ENCODE results near the gene CD2AP. TPM values are rescaled to one million over a fixed set of nuclear protein-coding genes. Genes with fewer than 3 reads are reported as not detected.
"Not testable (repeated sequence)": the region's sequence is repeated elsewhere in the genome, so short reads cannot be mapped to it uniquely, and the experiment has no call there.

The CD2AP gene
- total RNA-seq, 2 donors from 2014 or later: 28.5 to 31.0 TPM

DNA sequence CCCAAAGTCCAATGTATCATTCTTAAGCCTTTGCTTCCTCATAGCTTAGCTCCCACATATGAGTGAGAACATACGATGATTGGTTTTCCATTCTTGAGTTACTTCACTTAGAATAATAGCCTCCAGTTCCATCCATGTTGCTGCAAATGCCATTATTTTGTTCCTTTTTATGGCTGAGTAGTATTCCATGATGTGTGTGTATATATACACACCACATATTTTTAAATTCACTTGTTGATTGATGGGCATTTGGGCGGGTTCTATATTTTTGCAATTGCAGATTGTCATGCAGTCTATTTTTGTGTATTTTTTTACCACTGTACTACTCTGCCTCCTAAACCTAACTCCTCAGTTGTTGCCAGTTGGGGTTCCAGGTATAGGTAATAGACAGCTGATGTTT lies 74.7 kb downstream of the CD2AP start:
- Histone ChIP-seq H3K4me3 (no peak overlapping the region), H3K27ac (no peak overlapping the region), H3K9me3 (no peaks in the 10 kb centered on the region), H3K27me3 (no peaks in the 10 kb centered on the region), H3K4me1 (no peaks in the 10 kb centered on the region), H3K36me3 (replicated peaks in 1 of 2; ENCODE audit: insufficient read depth in 1 of 2, low read depth in 2 of 2) (no peaks in the 10 kb centered on the region)
- intact Hi-C loops (cut with DNase I): no loop called here
- ATAC-seq (no peak), DNase-seq (no peak)
- 96 to 97% methylated on average over 2 of the region's 2 CpGs for WGBS, 2 donors
- TF ChIP-seq, protein P1, sequence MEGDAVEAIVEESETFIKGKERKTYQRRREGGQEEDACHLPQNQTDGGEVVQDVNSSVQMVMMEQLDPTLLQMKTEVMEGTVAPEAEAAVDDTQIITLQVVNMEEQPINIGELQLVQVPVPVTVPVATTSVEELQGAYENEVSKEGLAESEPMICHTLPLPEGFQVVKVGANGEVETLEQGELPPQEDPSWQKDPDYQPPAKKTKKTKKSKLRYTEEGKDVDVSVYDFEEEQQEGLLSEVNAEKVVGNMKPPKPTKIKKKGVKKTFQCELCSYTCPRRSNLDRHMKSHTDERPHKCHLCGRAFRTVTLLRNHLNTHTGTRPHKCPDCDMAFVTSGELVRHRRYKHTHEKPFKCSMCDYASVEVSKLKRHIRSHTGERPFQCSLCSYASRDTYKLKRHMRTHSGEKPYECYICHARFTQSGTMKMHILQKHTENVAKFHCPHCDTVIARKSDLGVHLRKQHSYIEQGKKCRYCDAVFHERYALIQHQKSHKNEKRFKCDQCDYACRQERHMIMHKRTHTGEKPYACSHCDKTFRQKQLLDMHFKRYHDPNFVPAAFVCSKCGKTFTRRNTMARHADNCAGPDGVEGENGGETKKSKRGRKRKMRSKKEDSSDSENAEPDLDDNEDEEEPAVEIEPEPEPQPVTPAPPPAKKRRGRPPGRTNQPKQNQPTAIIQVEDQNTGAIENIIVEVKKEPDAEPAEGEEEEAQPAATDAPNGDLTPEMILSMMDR (IDR thresholded peaks at IDR 0.05): no peak
- TF ChIP-seq POLR2A (IDR thresholded peaks at IDR 0.05): no peak

- H3K4me1 ChIP-seq; H3K4me3 ChIP-seq; intact Hi-C loops (cut with DNase I); ATAC-seq; DNase-seq; H3K27ac ChIP-seq; H3K36me3 ChIP-seq (replicated peaks in 1 of 2; ENCODE audit: insufficient read depth in 1 of 2, low read depth in 2 of 2); H3K27me3 ChIP-seq; H3K9me3 ChIP-seq: not testable (repeated sequence)
- WGBS, 2 donors: 96 to 100% methylated on average over 3 of the region's 3 CpGs
Measured at GRCh38 chr6:47553243-47553642, 75.7 kb downstream of the CD2AP start.

DNA sequence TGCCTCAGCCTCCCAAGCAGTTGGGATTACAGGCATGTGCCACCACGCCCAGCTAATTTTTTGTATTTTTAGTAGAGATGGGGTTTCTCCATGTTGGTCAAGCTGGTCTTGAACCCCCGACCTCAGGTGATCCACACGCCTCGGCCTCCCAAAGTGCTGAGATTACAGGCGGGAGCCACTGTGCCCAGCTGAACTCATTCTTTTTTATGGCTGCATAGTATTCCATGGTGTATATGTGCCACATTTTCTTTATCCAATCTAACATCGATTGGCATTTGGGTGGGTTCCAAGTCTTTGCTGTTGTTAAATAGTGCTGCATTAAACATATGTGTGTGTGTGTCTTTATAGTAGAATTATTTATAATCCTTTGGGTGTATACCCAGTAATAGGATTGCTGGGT lies 78.9 kb downstream of the CD2AP start:
- ATAC-seq; H3K27me3 ChIP-seq; H3K9me3 ChIP-seq; DNase-seq; H3K4me3 ChIP-seq; H3K27ac ChIP-seq; H3K4me1 ChIP-seq; intact Hi-C loops (cut with DNase I); H3K36me3 ChIP-seq (replicated peaks in 1 of 2; ENCODE audit: insufficient read depth in 1 of 2, low read depth in 2 of 2): not testable (repeated sequence)
- 97 to 98% methylated on average over 6 of the region's 6 CpGs for WGBS, 2 donors

DNA sequence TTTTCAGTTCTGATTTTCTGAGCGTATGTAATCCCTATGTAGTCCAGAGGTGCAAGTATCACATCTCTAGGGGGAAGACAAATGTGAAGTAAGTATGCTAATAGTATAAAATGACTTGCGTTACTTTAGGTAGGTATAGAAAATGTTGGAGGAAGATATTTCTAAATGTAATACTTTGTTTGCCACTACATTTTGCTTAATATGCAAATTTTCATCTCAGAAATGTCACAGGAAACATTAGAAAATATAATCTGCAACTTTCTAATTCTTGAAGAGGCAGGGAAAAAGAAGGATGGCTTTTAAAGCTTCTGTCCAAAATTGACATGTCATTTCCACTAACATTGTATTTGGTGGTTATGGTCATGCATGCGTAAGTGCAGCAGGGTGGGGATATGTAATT lies 85.6 kb downstream of the CD2AP start:
- TF ChIP-seq, protein P1 (IDR thresholded peaks at IDR 0.05): no peak
- TF ChIP-seq POLR2A (IDR thresholded peaks at IDR 0.05): no peak
- Histone ChIP-seq H3K4me1 (no peaks in the 10 kb centered on the region), H3K4me3 (no peak overlapping the region), H3K36me3 (replicated peaks in 1 of 2; ENCODE audit: insufficient read depth in 1 of 2, low read depth in 2 of 2) (no peaks in the 10 kb centered on the region), H3K27ac (no peak overlapping the region), H3K27me3 (no peaks in the 10 kb centered on the region), H3K9me3 (no peaks in the 10 kb centered on the region)
- no peak for DNase-seq
- WGBS, 2 donors: 89 to 98% methylated on average over 3 of the region's 3 CpGs
- intact Hi-C loops (cut with DNase I): no loop called here
- no peak for ATAC-seq

- WGBS, 2 donors: 98 to 100% methylated on average over 3 of the region's 3 CpGs
Measured at GRCh38 chr6:47566602-47567001, 89.0 kb downstream of the CD2AP start.

GRCh38 chr6:47567586-47567985 lies 90.0 kb downstream of the CD2AP start:
- H3K9me3 ChIP-seq: no peaks in the 10 kb centered on the region
- TF ChIP-seq, protein P1 (IDR thresholded peaks at IDR 0.05): no peak
- no peak for TF ChIP-seq POLR2A (IDR thresholded peaks at IDR 0.05)
- no peaks in the 10 kb centered on the region for H3K36me3 ChIP-seq (replicated peaks in 1 of 2; ENCODE audit: insufficient read depth in 1 of 2, low read depth in 2 of 2)
- DNase-seq (no peak), ATAC-seq (no peak)
- no peak overlapping the region for H3K4me3 ChIP-seq
- H3K27ac ChIP-seq: no peak overlapping the region
- WGBS, 2 donors: 95 to 97% methylated on average over 1 of the region's 1 CpG
- H3K4me1 ChIP-seq: peaks cover 4% of the 10 kb centered on the region
- intact Hi-C loops (cut with DNase I): no loop called here
- H3K27me3 ChIP-seq: no peaks in the 10 kb centered on the region

More at GRCh38 chr6:47566602-47567001, 89.0 kb downstream of the CD2AP start:
- H3K27me3 ChIP-seq; ATAC-seq; H3K9me3 ChIP-seq; DNase-seq; H3K4me1 ChIP-seq; H3K27ac ChIP-seq; intact Hi-C loops (cut with DNase I); H3K4me3 ChIP-seq; H3K36me3 ChIP-seq (replicated peaks in 1 of 2; ENCODE audit: insufficient read depth in 1 of 2, low read depth in 2 of 2): not testable (repeated sequence)

All from body of pancreas (tissue), 4 donors.